ENCODE measurements around the gene CORO6. TPM values are rescaled to one million over a fixed set of nuclear protein-coding genes. Genes with fewer than 3 reads are reported as not detected.

Gene CORO6
- total and polyA plus RNA-seq, 2 of the 13 experiments (the other 11 are each of a cell fraction or from before 2014, with no cell fraction given), result 0.42 to 0.82 TPM

GRCh38 chr17:29574732-29575510 lies 47.8 kb downstream of the CORO6 start (continued):
- TF ChIP-seq ESRRA (CRISPR knock-in tag; IDR thresholded peaks at IDR 0.05; ENCODE audit: low read depth) (peak; percentile 87), TEAD2 (CRISPR knock-in tag; IDR thresholded peaks at IDR 0.05) (no peak), TCF7 (IDR thresholded peaks at IDR 0.05; ENCODE audit: low read depth) (no peak), ZNF331 (CRISPR knock-in tag; IDR thresholded peaks at IDR 0.05) (no peak; the same call in 1 of the 2 replicates), ZNF296 (CRISPR knock-in tag; conservative IDR thresholded peaks at IDR 0.05) (no peak), ZSCAN25 (CRISPR knock-in tag; IDR thresholded peaks at IDR 0.05) (peak; percentile 100), FOXK1 (CRISPR knock-in tag; IDR thresholded peaks at IDR 0.05; ENCODE audit: borderline replicate concordance, low read depth) (no peak), HIVEP1 (CRISPR knock-in tag; IDR thresholded peaks at IDR 0.05) (peak; percentile 81), TSC22D2 (CRISPR knock-in tag; IDR thresholded peaks at IDR 0.05; ENCODE audit: borderline replicate concordance) (no peak), ZNF574 (CRISPR knock-in tag; IDR thresholded peaks at IDR 0.05) (peak; percentile 74), MIER2 (CRISPR knock-in tag; IDR thresholded peaks at IDR 0.05) (no peak), TAF15 (IDR thresholded peaks at IDR 0.05; ENCODE audit: low read depth, low read length, poor library complexity, severe bottlenecking) (no peak), ZNF709 (CRISPR knock-in tag; IDR thresholded peaks at IDR 0.05) (peak; percentile 39; the same call in 1 of the 2 replicates), FUBP1 (CRISPR knock-in tag; IDR thresholded peaks at IDR 0.05; ENCODE audit: borderline replicate concordance) (no peak), RAD51 (IDR thresholded peaks at IDR 0.05; ENCODE audit: borderline replicate concordance) (no peak), ZNF432 (CRISPR knock-in tag; IDR thresholded peaks at IDR 0.05; ENCODE audit: borderline replicate concordance) (no peak), ZNF274 (CRISPR knock-in tag; IDR thresholded peaks at IDR 0.05) (no peak), RBAK (CRISPR knock-in tag; IDR thresholded peaks at IDR 0.05) (no peak), MYPOP (CRISPR knock-in tag; IDR thresholded peaks at IDR 0.05) (peak; percentile 81; the same call in 1 of the 2 replicates), ZZZ3 (CRISPR knock-in tag; IDR thresholded peaks at IDR 0.05; ENCODE audit: borderline replicate concordance) (peak; percentile 79; the same call in 1 of the 2 replicates), KDM6A (CRISPR knock-in tag; IDR thresholded peaks at IDR 0.05; ENCODE audit: low read depth) (peak; percentile 92), ZMYM2 (CRISPR knock-in tag; IDR thresholded peaks at IDR 0.05) (no peak), CENPT (CRISPR knock-in tag; IDR thresholded peaks at IDR 0.05; ENCODE audit: low read depth) (0 out of 2 replicates have a peak, but pooled peaks have one; percentile 50), ZNF775 (CRISPR knock-in tag; IDR thresholded peaks at IDR 0.05; ENCODE audit: borderline replicate concordance) (no peak), ATF7 (IDR thresholded peaks at IDR 0.05) (no peak), ATF7 (CRISPR knock-in tag; IDR thresholded peaks at IDR 0.05) (peak; percentile 82)
